ENCODE data around the gene ZBTB16.

Gene ZBTB16

GRCh38 chr11:114259124-114259526, 199.6 kb downstream of the ZBTB16 start:
- no peak overlapping the region for H3K9ac ChIP-seq (ENCODE audit: low read length)
- H3K4me1 ChIP-seq (ENCODE audit: insufficient read depth, low read length) = peaks cover 39% of the 10 kb centered on the region
- H3K4me3 ChIP-seq (ENCODE audit: low read depth in 1 of 2, low read length in 2 of 2) = no peak overlapping the region

DNA sequence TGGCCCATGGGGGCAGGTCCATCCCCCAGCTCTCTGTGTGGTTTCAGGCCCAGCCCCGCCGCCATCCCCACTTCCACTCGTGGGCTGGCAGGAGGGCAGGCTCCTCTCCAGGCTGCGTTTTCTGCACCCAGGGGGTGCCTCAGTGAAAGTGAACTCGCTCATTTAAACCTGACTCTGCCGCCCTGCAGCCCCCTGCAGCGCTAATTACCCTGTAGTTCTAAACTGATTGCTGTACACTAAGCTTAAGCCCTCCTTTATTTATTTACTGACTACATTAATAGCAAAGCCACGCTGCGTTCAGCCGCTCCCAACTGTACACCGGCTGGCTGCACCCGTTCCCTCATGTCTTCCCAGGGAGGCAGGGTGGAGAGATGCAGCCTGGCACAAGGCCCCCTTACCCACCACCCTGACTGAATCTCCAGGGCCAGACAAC, 200.1 kb downstream of the ZBTB16 start:
- Histone ChIP-seq H3K36me3 (ENCODE audit: insufficient read depth, low read length) (no peaks in the 10 kb centered on the region), H3K27ac (ENCODE audit: low read depth, low read length) (peak overlapping the region; percentile 28), H3K4me1 (ENCODE audit: insufficient read depth, low read length) (peaks cover 39% of the 10 kb centered on the region), H3K4me3 (ENCODE audit: low read depth in 1 of 2, low read length in 2 of 2) (no peak overlapping the region), H3K9me3 (ENCODE audit: low read length) (no peaks in the 10 kb centered on the region), H3K9ac (ENCODE audit: low read length) (no peak overlapping the region), H3K27me3 (ENCODE audit: control insufficient read depth in 1 of 2, insufficient read depth in 2 of 2, low read length in 2 of 2) (no peaks in the 10 kb centered on the region)

More at GRCh38 chr11:114259124-114259526, 199.6 kb downstream of the ZBTB16 start:
- Histone ChIP-seq H3K36me3 (ENCODE audit: insufficient read depth, low read length) (no peaks in the 10 kb centered on the region), H3K27me3 (ENCODE audit: control insufficient read depth in 1 of 2, insufficient read depth in 2 of 2, low read length in 2 of 2) (no peaks in the 10 kb centered on the region), H3K9me3 (ENCODE audit: low read length) (no peaks in the 10 kb centered on the region), H3K27ac (ENCODE audit: low read depth, low read length) (peak overlapping the region; percentile 43)

DNA sequence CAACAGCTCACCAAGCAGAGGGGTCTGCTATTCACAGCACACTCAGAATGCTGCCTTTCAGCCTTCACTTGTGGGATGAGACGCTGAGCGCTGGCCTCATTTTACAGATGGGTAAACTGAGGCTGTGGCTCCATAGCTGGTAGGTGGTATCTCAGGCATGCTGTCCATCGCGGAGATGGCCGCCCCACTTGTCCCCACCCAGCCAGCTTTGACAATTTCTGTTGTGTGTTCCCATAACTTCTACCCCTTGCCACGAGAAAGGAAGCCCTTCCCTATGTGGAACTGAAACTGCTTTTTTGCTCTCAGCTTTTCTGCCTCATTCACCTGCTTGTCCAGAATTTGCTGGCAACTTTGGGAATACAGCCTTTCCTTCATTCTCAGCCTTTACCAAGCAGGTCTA, 200.6 kb downstream of the ZBTB16 start:
- Histone ChIP-seq H3K9ac (ENCODE audit: low read length) (no peak overlapping the region), H3K27ac (ENCODE audit: low read depth, low read length) (peak overlapping the region; percentile 1), H3K4me3 (ENCODE audit: low read depth in 1 of 2, low read length in 2 of 2) (no peak overlapping the region)

GRCh38 chr11:114260483-114260882, 201.0 kb downstream of the ZBTB16 start:
- H3K27ac ChIP-seq (ENCODE audit: low read depth, low read length) = peak overlapping the region; percentile 1
- peaks cover 39% of the 10 kb centered on the region for H3K4me1 ChIP-seq (ENCODE audit: insufficient read depth, low read length)
- H3K9ac ChIP-seq (ENCODE audit: low read length) = no peak overlapping the region
- H3K9me3 ChIP-seq (ENCODE audit: low read length) = no peaks in the 10 kb centered on the region
- H3K36me3 ChIP-seq (ENCODE audit: insufficient read depth, low read length) = no peaks in the 10 kb centered on the region
- H3K27me3 ChIP-seq (ENCODE audit: control insufficient read depth in 1 of 2, insufficient read depth in 2 of 2, low read length in 2 of 2) = no peaks in the 10 kb centered on the region
- no peak overlapping the region for H3K4me3 ChIP-seq (ENCODE audit: low read depth in 1 of 2, low read length in 2 of 2)

More for the DNA sequence above, 200.6 kb downstream of the ZBTB16 start:
- Histone ChIP-seq H3K4me1 (ENCODE audit: insufficient read depth, low read length) (peaks cover 39% of the 10 kb centered on the region), H3K36me3 (ENCODE audit: insufficient read depth, low read length) (no peaks in the 10 kb centered on the region), H3K27me3 (ENCODE audit: control insufficient read depth in 1 of 2, insufficient read depth in 2 of 2, low read length in 2 of 2) (no peaks in the 10 kb centered on the region), H3K9me3 (ENCODE audit: low read length) (no peaks in the 10 kb centered on the region)

GRCh38 chr11:114261791-114262190, 202.3 kb downstream of the ZBTB16 start:
- Histone ChIP-seq H3K9ac (ENCODE audit: low read length) (no peak overlapping the region), H3K4me1 (ENCODE audit: insufficient read depth, low read length) (peaks cover 38% of the 10 kb centered on the region), H3K36me3 (ENCODE audit: insufficient read depth, low read length) (no peaks in the 10 kb centered on the region), H3K9me3 (ENCODE audit: low read length) (no peaks in the 10 kb centered on the region), H3K27ac (ENCODE audit: low read depth, low read length) (no peak overlapping the region), H3K4me3 (ENCODE audit: low read depth in 1 of 2, low read length in 2 of 2) (no peak overlapping the region), H3K27me3 (ENCODE audit: control insufficient read depth in 1 of 2, insufficient read depth in 2 of 2, low read length in 2 of 2) (no peaks in the 10 kb centered on the region)

- Histone ChIP-seq H3K4me3 (ENCODE audit: low read depth in 1 of 2, low read length in 2 of 2) (no peak overlapping the region), H3K27ac (ENCODE audit: low read depth, low read length) (no peak overlapping the region), H3K27me3 (ENCODE audit: control insufficient read depth in 1 of 2, insufficient read depth in 2 of 2, low read length in 2 of 2) (no peaks in the 10 kb centered on the region), H3K9me3 (ENCODE audit: low read length) (no peaks in the 10 kb centered on the region), H3K36me3 (ENCODE audit: insufficient read depth, low read length) (no peaks in the 10 kb centered on the region), H3K4me1 (ENCODE audit: insufficient read depth, low read length) (peaks cover 27% of the 10 kb centered on the region), H3K9ac (ENCODE audit: low read length) (no peak overlapping the region)
Measured at GRCh38 chr11:114262681-114263512, 203.4 kb downstream of the ZBTB16 start.

DNA sequence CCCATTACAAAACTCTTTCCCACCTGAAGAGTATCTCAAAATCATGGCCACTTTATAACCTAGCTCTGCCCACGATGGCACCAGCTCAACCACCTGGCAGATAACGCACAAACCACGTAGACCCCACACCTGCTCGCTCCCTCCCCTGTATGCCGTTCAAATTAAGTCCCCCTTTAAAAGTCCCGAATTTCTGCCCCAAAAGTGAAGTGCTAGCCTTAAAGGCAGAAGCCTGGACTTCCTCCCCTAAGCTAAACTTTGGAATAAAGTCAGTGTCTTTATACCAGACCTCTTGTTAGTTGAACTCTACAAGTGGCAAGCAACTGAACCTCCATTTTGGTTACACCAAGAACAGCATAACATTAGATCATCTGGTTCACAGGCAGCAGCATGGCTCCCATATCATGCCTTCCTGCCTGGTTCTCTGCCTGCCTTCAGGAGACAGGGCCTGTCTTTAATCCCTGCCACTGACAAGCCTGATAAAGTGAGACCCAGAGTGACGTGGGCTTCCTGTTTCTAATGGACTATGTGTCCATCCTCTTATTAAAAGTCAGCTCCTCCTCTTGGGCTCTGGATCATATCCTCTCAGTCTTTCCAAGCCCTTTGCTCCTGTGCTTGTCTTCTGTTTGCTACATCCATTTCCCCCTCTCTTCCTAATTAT, 204.1 kb downstream of the ZBTB16 start:
- H3K27ac ChIP-seq (ENCODE audit: low read depth, low read length) = no peak overlapping the region
- peaks cover 19% of the 10 kb centered on the region for H3K4me1 ChIP-seq (ENCODE audit: insufficient read depth, low read length)

GRCh38 chr11:114264381-114264780, 204.9 kb downstream of the ZBTB16 start:
- Histone ChIP-seq H3K36me3 (ENCODE audit: insufficient read depth, low read length) (no peaks in the 10 kb centered on the region), H3K9ac (ENCODE audit: low read length) (no peak overlapping the region), H3K27ac (ENCODE audit: low read depth, low read length) (no peak overlapping the region), H3K27me3 (ENCODE audit: control insufficient read depth in 1 of 2, insufficient read depth in 2 of 2, low read length in 2 of 2) (no peaks in the 10 kb centered on the region), H3K4me3 (ENCODE audit: low read depth in 1 of 2, low read length in 2 of 2) (no peak overlapping the region), H3K9me3 (ENCODE audit: low read length) (no peaks in the 10 kb centered on the region), H3K4me1 (ENCODE audit: insufficient read depth, low read length) (peaks cover 14% of the 10 kb centered on the region)

More for the DNA sequence above, 204.1 kb downstream of the ZBTB16 start:
- Histone ChIP-seq H3K9ac (ENCODE audit: low read length) (no peak overlapping the region), H3K36me3 (ENCODE audit: insufficient read depth, low read length) (no peaks in the 10 kb centered on the region), H3K4me3 (ENCODE audit: low read depth in 1 of 2, low read length in 2 of 2) (no peak overlapping the region), H3K9me3 (ENCODE audit: low read length) (no peaks in the 10 kb centered on the region), H3K27me3 (ENCODE audit: control insufficient read depth in 1 of 2, insufficient read depth in 2 of 2, low read length in 2 of 2) (no peaks in the 10 kb centered on the region)

- H3K27ac ChIP-seq (ENCODE audit: low read depth, low read length) = no peak overlapping the region
- no peak overlapping the region for H3K4me3 ChIP-seq (ENCODE audit: low read depth in 1 of 2, low read length in 2 of 2)
- peaks cover 8% of the 10 kb centered on the region for H3K4me1 ChIP-seq (ENCODE audit: insufficient read depth, low read length)
- H3K9ac ChIP-seq (ENCODE audit: low read length) = no peak overlapping the region
- no peaks in the 10 kb centered on the region for H3K27me3 ChIP-seq (ENCODE audit: control insufficient read depth in 1 of 2, insufficient read depth in 2 of 2, low read length in 2 of 2)
- H3K36me3 ChIP-seq (ENCODE audit: insufficient read depth, low read length) = no peaks in the 10 kb centered on the region
- H3K9me3 ChIP-seq (ENCODE audit: low read length) = no peaks in the 10 kb centered on the region
Measured at GRCh38 chr11:114265122-114265878, 205.8 kb downstream of the ZBTB16 start.

- no peak overlapping the region for H3K27ac ChIP-seq (ENCODE audit: low read depth, low read length)
- no peaks in the 10 kb centered on the region for H3K36me3 ChIP-seq (ENCODE audit: insufficient read depth, low read length)
- H3K4me3 ChIP-seq (ENCODE audit: low read depth in 1 of 2, low read length in 2 of 2) = no peak overlapping the region
- H3K27me3 ChIP-seq (ENCODE audit: control insufficient read depth in 1 of 2, insufficient read depth in 2 of 2, low read length in 2 of 2) = no peaks in the 10 kb centered on the region
- no peaks in the 10 kb centered on the region for H3K9me3 ChIP-seq (ENCODE audit: low read length)
- no peak overlapping the region for H3K9ac ChIP-seq (ENCODE audit: low read length)
- H3K4me1 ChIP-seq (ENCODE audit: insufficient read depth, low read length) = no peaks in the 10 kb centered on the region
Measured at GRCh38 chr11:114269498-114269897, 210.0 kb downstream of the ZBTB16 start.

DNA sequence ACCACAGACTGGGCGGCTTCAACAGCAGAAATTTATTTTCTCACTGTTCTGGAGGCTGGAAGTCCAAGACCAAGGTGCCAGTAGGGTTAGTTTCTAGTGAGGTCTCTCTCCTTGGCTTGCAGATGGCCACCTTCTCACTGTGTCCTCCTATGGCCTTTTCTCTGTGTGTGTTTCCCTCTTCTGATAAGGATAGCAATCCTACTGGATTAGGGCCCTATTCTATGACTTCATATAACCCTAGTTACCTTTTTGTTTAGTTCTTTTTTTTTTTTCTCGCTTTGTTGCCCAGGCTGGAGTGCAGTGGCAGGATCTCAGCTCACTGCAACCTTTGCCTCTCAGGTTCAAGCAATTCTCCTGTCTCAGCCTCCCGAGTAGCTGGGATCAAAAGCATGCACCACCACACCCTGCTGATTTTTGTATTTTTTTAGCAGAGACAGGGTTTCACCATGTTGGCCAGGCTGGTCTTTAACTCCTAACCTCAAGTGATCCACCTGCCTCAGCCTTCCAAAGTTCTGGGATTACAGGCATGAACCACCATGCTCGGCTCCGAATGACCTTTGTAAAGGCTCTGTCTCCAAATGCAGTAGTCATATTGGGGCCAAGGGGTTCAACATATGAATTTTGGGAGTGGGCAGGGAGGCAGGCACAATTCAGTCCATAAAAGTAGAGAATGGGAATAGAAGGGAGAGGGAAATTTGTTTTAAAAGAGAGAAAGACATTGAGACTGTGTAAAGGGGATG, 211.2 kb downstream of the ZBTB16 start:
- H3K27me3 ChIP-seq (ENCODE audit: control insufficient read depth in 1 of 2, insufficient read depth in 2 of 2, low read length in 2 of 2) = no peaks in the 10 kb centered on the region
- H3K9ac ChIP-seq (ENCODE audit: low read length) = no peak overlapping the region
- H3K9me3 ChIP-seq (ENCODE audit: low read length) = no peaks in the 10 kb centered on the region
- no peak overlapping the region for H3K4me3 ChIP-seq (ENCODE audit: low read depth in 1 of 2, low read length in 2 of 2)
- H3K4me1 ChIP-seq (ENCODE audit: insufficient read depth, low read length) = no peaks in the 10 kb centered on the region
- no peaks in the 10 kb centered on the region for H3K36me3 ChIP-seq (ENCODE audit: insufficient read depth, low read length)
- H3K27ac ChIP-seq (ENCODE audit: low read depth, low read length) = no peak overlapping the region
